GM23338 (cell line): ENCODE data around the gene IGFBP4.

ENCODE experiments used
- CREB1 ChIP-seq: fragments of 250-450 bp; sonication (Bioruptor Pico); IDR thresholded peaks from 2 replicates; pipeline ENCODE4 v1.5.0; 2020; ENCODE audit warnings: low read depth, mild to moderate bottlenecking, moderate library complexity
- CTCF ChIP-seq, 2 experiments: fragments of 200-600 bp in 1 of 2; sonication (generic) in 1 of 2; conservative IDR thresholded peaks; 2 replicates each; pipeline versions ENCODE4 v1.5.1 to v1.6.1; 2016 to 2017; ENCODE audit warnings: antibody characterized with exemption in 2 of 2, low read depth in 2 of 2, mild to moderate bottlenecking in 2 of 2, moderate library complexity in 1 of 2
- ETS1 ChIP-seq: IDR thresholded peaks from 2 replicates; pipeline ENCODE4 v1.6.1; 2016; ENCODE audit warnings: antibody characterized with exemption
- EZH2 ChIP-seq: fragments of 200-600 bp; sonication (generic); IDR thresholded peaks from one replicate; pipeline ENCODE4 v1.8.0; 2017; ENCODE audit warnings: antibody characterized with exemption, mild to moderate bottlenecking, low read depth; ENCODE audit not compliant: unreplicated experiment
- EZH2phosphoT487 ChIP-seq: fragments of 200-600 bp; sonication (generic); IDR thresholded peaks from one replicate; pipeline ENCODE4 v1.8.1; 2018; ENCODE audit warnings: antibody characterized with exemption; ENCODE audit not compliant: unreplicated experiment
- JUNB ChIP-seq: IDR thresholded peaks from one replicate; pipeline ENCODE4 v1.6.1; 2016; ENCODE audit warnings: antibody characterized with exemption; ENCODE audit not compliant: unreplicated experiment
- NANOG ChIP-seq: IDR thresholded peaks from 2 replicates; pipeline ENCODE4 v1.6.1; 2016; ENCODE audit warnings: antibody characterized with exemption, borderline replicate concordance
- POLR2AphosphoS5 ChIP-seq: IDR thresholded peaks from 2 replicates; pipeline ENCODE4 v1.6.1; 2016; ENCODE audit warnings: antibody characterized with exemption, low read depth
- REST ChIP-seq: IDR thresholded peaks from one replicate; pipeline ENCODE4 v1.6.1; 2018; ENCODE audit warnings: antibody characterized with exemption; ENCODE audit not compliant: unreplicated experiment
- STAT1 ChIP-seq: IDR thresholded peaks from one replicate; pipeline ENCODE4 v1.6.1; 2016; ENCODE audit warnings: antibody characterized with exemption; ENCODE audit not compliant: unreplicated experiment
- ZNF114 ChIP-seq: fragments of 250-450 bp; sonication (Bioruptor Pico); IDR thresholded peaks from 2 replicates; pipeline ENCODE4 v1.5.0; 2020; ENCODE audit warnings: mild to moderate bottlenecking, moderate library complexity
- ZNF331 ChIP-seq: fragments of 250-450 bp; sonication (Bioruptor Pico); IDR thresholded peaks from 2 replicates; pipeline ENCODE4 v1.5.0; 2020; ENCODE audit warnings: low read depth, mild to moderate bottlenecking, moderate library complexity

- TF ChIP-seq JUNB (no peak), POLR2AphosphoS5 (no peak), CTCF (conservative IDR thresholded peaks at IDR 0.05; ENCODE audit: low read depth in 2 of 2) (no peak), EZH2 (no peak), ETS1 (no peak), REST (no peak), EZH2phosphoT487 (no peak), CREB1 (CRISPR knock-in tag) (no peak), STAT1 (no peak), ZNF331 (no peak), NANOG (no peak), ZNF114 (CRISPR knock-in tag) (no peak)
These were observed 16.7 kb downstream of the IGFBP4 start for GRCh38 chr17:40459636-40460603.
